Measurements from ENCODE around the gene GRK5.

The GRK5 gene

DNA sequence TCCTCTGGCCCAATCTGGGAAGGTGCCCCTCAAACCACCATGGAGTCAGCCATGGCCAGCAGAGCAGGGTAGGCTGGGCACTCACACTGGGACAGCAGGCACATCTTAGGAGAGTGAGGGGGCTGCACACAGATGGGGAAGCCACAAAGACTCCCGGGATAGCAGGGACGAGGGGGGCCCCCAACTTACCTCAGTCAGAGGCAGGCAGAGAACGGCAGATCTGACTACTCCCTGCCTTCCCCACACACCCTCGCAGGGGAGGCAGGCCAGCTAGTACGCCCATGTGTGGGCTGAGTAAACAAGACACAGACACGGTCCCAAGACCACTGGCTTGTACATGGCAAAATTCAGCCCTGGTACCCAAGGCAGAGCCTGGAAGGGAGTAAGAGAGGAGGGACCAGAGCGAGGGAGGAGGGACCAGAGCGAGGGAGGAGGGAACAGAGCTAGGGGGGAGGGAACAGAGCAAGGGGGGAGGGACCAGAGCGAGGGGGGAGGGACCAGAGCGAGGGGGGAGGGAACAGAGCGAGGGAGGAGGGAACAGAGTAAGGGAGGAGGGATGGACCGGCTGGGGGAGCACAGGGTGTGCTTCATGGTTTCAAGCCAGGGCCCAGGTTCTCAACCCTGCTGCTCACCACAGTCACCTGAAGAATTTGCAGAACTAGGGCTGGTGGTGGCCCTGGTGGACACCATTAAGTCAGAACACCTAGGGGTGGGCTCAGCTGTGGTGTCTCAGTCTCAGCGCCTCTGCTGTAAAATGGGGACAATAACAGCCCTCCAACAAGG lies 261.4 kb downstream of the GRK5 start:
- no peak for DNase-seq

DNA sequence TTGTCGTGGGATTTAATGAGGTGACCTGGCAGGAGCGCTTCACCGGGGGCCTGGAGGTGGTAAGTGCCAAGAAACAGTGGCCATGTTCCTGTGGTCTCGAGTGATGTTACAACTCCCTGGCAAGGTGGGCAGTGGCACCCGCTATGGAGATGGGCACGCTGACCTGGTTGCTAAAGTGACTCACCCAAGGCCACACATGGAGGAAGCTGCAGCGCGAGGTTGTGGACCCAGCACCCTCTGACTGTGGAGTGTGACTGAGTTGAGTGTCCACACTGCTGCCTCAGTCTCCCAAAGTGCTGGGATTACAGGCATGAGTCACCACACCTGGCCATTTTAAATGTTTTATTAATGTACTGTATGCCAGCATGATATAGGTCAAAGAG lies 261.9 kb downstream of the GRK5 start:
- DNase-seq = no peak

DNA sequence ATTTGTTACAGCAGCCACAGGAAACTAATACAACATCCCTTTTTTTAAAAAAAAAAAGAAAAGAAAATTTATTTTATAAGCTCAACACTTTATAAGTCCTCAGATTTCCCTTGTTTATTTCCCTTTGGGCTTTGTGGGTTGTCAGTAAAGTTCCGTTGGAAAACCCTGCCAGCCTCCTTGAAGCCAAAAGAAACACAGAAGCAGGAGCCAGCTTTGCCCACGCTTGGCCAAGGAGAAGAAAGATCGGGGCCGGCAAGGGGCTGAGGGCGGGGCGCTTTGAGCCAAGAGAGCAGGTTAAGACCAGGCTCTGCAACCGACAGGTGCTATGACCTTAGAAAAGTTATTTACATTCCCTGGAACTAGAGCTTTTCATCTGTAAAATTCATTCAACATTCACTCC lies 262.5 kb downstream of the GRK5 start:
- no peak for DNase-seq

DNA sequence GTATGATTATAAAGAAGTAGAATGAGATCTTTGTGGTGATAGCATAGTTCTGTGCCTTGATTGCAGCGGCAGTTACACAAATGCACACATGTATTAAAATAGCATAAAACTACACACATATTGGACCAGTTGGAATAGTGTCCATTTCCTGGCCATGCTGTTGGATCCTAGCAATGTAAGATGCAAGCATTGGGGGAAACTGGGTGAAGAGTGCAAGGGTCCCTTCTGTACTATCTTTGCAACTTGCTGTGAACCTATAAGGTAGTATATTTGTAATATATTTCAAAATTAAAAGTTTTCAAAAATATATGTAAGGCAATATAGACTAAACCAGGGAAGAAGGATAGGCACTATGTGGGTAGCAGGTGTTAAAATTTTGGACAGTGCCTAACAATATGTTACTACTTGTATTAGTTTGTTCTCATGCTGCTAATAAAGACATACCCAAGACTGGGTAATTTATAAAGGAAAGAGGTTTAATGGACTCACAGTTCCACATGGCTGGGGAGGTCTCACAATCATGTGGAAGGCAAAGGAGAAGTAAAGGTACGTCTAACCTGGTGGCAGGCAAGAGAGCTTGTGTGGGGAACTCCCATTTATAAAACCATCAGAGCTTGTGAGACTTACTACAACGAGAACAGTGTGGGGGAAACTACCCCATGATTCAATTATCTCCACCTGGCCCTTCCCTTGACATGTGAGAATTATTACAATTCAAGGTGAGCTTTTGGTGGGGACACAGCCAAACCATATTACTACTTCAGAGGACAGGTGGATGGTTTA lies 263.7 kb downstream of the GRK5 start:
- no peak for DNase-seq

DNA sequence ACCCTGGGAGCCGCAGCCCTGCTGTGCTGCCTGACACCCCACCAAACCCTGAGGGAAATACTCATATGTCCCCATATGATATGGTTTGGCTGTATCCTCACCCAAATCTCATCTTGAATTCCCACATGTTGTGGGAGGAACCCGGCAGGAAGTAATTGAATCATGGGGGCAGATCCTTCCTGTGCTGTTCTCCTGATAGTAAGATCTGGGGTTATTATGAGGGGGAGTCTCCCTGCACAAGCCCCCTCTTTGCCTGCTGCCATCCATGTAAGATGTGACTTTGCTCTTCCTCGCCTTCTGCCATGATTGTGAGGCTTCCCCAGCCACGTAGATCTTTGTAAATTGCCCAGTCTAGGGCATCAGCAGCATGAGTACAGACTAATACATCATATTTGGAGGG lies 266.4 kb downstream of the GRK5 start:
- no peak for DNase-seq

DNA sequence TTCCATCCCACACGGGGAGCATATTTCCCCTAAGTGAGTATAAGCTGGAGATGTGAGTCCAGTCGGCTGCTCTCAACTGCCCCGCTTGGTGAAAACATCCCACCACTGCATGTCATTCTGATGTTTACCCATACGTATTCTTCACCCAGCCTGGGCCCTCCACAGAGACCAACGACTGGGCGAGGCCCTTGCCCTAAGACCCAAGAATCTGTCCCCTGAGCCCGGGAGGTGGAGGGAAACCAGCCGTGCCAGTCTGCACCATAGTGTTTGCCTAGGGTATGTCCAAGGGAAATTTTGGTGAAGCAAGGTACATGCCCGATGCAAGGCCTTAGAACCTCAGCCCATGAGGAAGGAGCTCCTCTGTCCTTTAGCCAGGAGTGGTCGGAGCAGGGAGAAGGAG lies 267.2 kb downstream of the GRK5 start:
- no peak for DNase-seq

DNA sequence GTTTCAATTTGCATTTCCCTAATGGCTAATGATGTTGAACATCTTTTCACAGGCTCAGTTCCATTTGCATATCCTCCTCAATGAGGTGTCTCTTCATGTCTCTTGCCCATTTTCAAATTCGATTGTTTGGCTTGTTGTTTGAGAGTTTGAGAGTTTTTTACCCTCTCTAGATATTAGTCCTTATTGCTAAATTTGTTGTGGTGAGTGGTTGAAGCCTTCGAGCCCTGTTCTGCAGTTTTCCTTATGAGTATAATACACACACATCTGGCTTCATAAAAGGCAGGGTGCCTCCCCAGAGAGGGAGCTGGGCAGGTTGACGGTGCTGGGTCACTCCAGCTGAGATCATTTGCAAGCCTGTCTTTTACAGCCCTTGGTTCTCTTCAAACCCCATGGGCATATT lies 270.1 kb downstream of the GRK5 start:
- DNase-seq = no peak

DNA sequence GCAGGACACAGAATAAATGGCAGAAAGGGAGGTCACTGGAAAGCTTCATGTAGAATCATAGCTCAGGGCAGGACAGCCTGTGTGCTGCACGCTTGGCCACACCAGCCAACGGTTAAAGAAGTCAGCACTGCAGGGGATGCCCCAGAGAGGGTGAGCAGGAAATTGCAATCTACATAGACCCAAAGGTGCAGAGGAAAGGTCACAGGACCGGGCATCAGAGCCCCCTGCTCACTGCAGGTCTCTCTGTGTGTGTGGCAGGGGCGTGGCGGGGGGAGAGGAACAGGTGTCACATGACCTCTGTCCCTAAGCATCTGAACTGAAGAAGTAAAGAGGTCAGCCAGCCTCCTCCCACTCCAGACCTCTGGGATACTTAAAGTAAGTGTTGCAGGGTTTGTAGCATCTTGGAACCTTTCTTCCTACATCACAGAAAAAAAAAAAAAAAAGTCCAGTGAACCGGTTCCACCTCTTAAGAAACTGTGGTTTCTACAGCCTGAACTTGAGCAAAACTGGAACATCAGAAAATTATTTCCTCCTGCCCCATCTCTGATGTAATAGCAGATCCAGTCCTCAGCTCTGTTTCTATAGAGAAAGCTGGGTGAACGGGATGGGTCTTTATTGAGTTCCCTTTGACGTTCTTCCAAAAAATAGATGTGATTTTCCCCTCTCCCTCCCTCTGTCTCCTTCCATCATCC lies 270.9 kb downstream of the GRK5 start:
- no peak for DNase-seq

DNA sequence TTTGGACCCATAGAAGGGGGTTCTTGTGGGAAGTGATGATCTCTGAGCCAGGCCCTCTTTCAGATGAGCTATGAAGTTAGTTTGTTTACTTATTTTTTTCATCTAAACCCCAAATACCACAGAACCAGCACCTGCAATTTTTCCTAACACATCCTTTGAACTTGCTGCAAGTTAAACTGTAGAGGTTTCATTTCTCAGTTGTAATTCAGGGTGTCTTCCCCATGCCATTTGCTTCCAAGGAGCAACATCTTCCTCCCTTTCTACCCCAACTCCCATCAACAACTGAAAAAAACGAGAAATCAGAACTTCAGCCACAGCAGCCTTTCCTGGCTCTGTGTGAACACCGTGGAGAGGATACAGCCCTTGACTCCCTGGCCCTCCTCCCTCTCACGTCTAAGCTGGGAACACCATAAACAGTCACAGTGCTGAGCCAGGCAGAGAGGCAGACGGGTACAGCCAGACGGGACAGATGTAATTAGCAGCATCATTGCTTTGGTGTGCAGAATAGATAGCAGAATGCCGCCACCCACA lies 271.5 kb downstream of the GRK5 start:
- no peak for DNase-seq

DNA sequence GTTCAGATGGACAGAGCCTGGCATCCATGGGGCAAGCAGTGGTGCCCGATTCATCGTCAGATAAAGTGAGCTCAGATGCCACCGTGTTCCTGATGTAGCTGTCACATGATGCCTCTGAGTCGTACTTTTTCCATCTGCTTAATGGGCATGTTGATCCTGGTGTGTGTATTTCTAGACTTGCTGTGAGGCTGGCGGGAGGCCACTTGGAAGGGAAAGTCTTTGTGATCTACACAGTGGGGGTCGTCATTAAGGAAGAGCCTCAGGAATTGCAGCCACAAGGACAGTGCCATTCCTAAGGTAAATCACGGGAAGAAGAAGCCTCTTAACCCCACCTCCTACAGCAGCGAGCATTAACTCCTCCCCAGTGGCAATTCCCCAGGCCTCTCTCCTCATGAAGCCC lies 272.2 kb downstream of the GRK5 start:
- DNase-seq = no peak

DNA sequence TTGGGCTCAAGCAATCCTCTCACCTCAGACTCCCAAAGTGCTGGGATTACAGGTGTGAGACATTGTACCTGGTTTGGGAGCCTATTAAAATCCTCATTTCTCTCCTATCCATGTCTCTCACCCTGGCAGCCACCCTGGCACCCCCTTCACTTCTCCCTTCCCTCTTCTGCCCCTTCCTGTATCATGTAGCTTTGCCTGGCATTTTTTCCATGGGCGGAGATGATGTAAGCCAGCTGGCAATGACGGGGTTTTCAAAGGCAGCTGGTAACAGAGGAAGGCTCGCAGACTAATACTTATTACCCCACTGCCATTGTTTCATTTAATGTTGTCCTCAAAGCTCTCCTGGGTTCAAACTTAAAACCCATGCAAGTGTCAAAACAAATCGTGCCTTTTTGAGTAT lies 273.3 kb downstream of the GRK5 start:
- DNase-seq = no peak

DNA sequence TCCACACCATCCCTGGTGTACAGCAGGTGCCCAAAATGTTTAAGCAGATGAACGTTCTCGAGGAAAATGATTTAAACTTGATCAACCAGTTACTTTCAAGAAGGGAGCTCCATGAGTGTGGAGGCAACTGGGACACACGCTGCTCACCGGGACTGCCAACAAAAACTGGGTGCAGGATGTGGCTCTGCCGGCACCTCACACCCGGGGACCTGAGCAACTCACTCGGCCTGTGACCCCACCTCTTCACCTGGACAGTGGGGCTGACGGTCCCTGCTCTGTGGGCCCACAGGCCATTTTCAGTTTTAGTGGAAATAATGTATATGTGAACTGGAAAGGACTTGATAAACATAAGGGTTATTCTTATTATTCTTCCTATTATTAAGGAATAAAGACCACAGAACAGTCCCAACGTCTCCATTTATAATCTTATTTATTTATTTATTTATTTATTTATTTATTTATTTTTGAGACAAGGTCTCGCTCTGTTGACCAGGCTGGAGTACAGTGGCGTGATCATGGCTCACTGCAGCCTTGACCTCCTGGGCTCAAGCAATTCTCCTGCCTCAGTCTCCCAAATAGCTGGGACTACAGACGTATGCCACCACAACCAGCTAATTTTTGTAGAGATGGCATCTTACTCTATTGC lies 274.5 kb downstream of the GRK5 start:
- no peak for DNase-seq

DNA sequence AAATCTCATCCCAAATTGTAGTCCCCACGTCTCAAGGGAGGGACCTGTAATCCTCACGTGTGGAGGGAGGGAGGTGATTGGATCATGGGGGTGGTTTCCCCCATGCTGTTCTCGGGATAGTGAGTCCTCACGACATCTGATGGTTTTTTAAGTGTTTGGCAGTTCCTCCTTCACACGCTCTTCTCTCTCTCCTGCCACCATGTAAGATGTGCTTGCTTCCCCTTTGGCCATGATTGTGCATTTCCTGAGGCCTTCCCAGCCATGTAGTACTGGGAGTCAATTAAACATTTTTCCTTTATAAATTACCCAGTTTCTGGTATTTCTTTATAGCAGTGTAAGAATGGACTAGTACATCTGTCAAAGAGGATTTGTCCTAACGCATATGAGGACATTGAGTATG lies 275.6 kb downstream of the GRK5 start:
- DNase-seq = no peak

DNA sequence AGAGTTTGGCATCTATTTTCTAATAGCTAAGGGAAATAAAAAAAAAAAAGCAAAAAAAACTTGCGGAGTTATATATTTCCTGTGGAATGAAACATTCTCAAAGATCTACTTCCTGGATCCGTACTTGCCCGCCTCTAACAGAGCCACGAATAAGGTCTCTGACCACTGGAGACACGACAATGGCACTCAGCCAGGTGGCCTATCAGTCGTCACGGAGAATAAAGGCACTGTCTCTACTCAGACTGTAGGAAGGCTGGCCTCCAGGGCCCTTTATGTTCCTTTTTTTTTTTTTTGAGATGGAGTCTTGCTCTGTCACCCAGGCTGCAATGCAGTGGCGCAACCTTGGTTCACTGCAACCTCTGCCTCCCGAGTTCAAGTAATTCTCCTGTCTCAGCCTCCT lies 276.5 kb downstream of the GRK5 start:
- DNase-seq = no peak

DNA sequence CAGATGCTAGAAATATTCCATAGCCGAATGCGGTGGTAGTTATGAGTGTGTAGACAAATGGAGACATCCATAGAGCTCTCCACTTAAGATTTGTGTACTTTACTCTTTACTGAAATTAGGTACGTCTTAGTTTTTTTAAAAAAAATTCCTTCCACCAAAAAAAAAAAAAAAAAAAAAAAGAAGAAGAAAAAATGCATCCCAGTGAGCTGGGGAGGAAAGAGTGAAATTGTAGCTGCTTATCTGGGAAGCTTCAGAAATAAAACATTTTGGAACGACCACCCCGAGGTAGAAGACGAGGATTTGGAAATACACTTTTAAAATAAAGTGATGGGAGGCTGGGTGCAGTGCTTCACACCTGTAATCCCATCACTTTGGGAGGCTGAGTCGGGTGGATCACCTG lies 281.3 kb downstream of the GRK5 start:
- no peak for DNase-seq

DNA sequence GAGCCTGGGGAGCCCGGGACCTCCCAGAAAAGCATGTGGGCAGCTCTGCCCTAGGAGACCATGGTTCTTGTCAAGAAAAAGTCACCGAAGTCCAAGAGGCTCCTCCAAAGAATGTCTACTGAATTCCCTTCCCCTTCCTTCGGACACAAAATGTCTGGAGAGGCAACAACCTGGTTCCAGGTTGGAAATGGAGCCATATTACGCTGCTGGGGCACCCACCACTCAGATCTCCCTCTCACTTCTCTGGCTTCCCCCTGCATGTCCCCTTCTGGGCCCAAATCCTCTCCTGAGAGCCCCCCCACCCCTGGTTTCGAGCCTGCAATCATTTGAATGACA lies 282.6 kb downstream of the GRK5 start:
- no peak for DNase-seq

DNA sequence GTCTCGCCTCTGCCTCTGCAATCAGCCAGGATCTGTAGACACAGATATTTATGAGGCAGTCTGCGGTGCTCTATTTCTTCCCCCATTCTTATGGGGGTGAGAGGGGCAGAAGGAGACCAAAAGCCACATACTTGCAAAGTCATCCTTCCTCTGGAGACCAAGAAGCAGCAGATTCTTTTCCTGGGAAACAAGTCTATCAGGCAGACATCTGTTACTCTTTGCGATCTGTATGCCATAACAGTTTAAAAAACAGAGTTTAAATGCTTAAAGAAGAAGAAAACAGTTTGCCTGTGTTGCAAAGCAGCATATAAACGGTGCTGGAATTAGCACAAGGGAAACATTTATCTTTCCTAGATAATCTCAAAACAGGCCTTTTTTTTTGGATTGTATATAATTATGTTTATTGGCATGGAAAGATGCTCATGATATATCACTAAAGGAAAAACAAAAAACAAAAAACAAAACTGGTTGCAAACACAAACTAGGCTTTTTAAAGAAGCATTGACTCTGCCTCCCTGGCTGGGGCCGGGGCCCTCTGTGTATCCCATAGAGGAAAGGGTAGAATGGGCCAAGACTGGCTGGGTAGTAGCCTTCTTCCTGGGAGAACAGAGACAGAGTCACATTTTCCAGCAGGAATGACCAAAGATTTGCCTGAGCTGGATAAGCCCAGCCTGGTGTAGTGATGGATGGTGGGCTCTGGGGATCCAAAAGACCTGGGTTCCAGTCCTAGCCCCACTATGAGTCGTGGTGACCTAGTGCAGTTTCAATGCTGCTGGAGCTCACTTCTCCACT lies 284.8 kb downstream of the GRK5 start:
- DNase-seq = no peak

DNA sequence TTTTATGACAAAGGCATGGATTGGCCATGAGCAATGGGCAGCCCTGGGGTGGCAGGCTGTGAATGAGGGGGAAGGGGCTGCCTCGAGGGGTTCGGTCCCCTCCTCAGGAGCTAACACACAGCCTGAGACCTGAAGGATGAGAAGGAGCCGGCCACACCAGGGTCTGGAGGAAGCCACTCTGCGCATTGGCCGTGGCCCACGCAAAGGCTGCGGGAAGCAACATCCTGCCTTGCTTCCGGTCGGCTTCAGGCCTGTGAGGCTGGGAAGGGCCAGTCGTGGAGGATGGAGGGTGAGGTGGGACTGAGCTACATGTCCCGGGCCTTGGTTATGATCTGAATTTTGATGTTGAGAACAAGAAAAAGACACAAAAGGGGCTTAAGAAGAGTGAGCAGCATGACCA lies 285.8 kb downstream of the GRK5 start:
- no peak for DNase-seq

DNA sequence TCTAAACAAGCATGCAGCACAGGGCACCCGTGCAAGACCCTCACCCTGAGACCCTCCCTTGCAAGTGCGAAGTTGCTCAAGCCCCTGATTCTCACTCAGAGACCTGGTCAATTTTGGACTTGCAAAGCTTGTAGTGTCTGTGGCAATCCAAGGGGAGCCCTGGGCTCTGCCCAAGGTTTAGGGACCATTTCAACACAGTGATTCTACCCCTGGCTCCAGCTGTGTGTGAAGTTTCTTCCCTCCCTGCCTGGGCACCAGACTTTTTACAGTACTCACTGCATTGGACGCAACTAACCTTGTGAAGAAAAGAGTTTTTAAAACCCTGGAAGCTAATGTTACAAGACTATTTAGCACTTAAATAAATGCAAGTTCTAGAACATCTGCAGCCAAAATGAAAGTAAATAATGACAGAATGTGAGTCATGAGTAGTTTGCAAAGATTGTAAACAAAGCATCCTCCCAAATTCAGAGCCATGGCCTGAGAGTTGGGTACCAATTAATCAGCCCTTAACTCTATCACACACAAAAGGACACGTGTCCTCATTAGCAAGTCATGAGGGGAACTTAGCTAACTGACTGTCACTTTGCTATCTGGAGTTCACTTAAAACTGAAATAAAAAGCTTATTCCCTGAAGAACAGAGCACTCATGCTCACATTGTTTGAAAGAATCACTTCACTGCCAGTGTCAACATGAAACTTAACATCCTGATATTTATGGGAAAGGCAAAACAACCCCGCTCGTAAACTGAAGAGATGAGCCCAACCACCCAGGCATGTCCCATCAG lies 287.1 kb downstream of the GRK5 start:
- DNase-seq = no peak

DNA sequence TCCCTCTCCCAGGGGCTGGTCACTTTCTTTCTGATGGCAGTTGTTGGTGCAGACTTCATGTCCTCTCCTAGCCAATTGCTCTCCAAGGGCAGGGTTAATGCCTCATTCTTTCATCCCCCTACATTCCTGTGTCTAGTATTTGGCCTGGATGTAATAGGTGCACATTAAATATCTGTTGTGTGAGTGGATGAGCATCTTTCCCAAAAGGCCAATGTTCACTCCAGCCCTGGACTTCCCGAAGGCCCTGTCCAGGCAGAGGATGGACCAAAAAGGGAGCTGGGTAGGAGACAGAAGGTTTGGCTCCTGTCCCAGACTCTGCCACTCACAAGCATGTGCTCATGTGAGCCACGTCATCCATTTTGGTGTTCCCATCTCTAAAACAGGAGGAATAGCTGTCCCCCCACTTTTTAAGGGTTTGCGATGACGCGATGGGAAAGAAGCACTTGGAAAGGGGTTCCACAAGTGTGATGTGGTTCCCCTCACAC lies 287.7 kb downstream of the GRK5 start:
- DNase-seq = no peak

DNA sequence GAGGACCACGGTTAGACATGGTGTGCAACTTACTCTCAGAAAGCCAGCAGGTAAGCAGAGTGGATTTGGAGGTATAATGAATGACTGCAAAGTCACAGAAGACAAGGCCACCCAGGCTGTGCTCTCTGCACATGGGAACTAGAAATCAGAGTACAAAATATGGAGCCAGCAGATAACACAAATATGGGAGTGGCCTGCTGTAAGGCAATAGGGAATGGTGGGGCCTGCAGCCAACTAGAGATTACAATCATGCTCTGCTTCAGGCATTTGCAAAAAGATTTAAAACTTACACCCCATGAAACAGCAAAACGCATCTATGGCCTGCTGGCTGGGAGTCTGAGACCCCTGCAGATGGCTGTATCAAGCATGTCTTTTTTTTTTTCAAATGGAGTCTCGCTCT lies 288.2 kb downstream of the GRK5 start:
- no peak for DNase-seq

DNA sequence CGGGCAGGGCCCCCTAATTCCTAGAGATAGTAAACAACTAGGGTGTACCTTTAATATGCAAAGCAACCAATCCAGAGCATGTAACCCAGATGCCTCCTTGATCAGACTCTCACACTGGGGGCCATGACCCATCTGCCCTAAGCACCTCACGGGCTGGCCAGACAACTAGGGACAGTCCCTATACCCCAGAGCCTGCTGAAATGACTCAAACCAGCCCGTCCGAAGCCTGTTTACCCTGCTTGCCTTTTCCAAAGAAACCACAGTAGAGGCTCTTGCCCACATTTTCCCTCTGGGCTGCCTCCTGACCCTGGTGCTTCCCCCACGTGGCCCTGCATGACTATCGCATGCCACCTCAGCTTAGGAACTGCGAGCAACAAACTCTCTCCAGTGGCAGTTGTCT lies 288.9 kb downstream of the GRK5 start:
- DNase-seq = no peak
